Eye (tissue), 1 donor: ENCODE data around the gene KRTAP10-7.
"Not testable (repeated sequence)": the region's sequence is repeated elsewhere in the genome, so short reads cannot be mapped to it uniquely, and the experiment has no call there.

Experiments used
- DNase-seq: peaks from one replicate; pipeline ENCODE4 v3.0.0-alpha.2; 2015

KRTAP10-7 gene

GRCh38 chr21:44571844-44572782 is 28.3 kb upstream of the KRTAP10-7 start:
- DNase-seq: no peak

DNA sequence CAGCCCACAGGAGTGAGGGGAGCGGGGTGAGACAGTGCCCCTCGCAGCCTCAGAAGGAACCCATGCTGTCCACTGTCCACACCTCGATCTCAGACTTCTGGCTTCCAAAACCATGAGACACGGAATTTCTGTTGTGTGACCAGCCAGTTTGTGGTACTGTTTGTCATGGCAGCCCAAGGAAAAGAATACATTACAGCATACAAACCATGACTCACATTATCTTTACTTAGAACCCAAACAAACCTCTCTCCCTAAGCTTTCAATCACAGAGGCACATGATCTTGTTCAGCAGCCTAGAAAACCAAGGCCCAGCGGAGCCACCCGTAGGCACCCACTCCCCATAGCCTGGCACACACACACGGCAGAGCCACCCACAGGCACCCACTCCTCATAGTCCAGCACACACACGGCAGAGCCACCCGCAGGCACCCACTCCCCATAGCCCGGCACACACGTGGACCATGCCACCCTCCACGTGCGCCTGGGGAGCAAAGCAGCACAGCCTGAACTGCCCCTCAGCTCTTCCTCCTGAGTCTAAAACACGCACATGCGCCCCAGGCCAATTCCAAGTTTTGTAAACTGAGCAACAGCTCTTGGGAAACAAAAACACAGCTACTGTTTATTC is 27.3 kb upstream of the KRTAP10-7 start:
- DNase-seq: no peak

DNA sequence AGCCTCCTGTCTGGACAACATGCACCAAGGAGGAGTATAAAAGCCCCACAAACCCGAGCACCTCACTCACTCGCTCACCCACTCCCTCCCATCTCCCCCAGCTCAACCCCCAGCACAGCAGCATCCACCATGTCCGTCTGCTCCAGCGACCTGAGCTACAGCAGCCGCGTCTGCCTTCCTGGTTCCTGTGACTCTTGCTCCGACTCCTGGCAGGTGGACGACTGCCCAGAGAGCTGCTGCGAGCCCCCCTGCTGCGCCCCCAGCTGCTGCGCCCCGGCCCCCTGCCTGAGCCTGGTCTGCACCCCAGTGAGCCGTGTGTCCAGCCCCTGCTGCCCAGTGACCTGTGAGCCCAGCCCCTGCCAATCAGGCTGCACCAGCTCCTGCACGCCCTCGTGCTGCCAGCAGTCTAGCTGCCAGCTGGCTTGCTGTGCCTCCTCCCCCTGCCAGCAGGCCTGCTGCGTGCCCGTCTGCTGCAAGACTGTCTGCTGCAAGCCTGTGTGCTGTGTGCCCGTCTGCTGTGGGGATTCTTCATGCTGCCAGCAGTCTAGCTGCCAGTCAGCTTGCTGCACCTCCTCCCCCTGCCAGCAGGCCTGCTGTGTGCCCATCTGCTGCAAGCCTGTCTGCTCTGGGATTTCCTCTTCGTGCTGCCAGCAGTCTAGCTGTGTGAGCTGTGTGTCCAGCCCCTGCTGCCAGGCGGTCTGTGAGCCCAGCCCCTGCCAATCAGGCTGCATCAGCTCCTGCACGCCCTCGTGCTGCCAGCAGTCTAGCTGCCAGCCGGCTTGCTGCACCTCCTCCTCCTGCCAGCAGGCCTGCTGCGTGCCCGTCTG is 26.6 kb upstream of the KRTAP10-7 start, which contains the start of gene KRTAP10-4:
TSS of gene KRTAP10-4 (plus strand) at position 100 of the 827 bp plus-strand sequence. CDS start at position 130, 30 bp downstream.
- not testable (repeated sequence) for DNase-seq

GRCh38 chr21:44574457-44575306 is 25.7 kb upstream of the KRTAP10-7 start:
- no peak for DNase-seq

GRCh38 chr21:44575307-44576024 is 24.9 kb upstream of the KRTAP10-7 start:
- no peak for DNase-seq

- DNase-seq: no peak
These were observed 24.4 kb upstream of the KRTAP10-7 start for GRCh38 chr21:44576025-44576420.

DNA sequence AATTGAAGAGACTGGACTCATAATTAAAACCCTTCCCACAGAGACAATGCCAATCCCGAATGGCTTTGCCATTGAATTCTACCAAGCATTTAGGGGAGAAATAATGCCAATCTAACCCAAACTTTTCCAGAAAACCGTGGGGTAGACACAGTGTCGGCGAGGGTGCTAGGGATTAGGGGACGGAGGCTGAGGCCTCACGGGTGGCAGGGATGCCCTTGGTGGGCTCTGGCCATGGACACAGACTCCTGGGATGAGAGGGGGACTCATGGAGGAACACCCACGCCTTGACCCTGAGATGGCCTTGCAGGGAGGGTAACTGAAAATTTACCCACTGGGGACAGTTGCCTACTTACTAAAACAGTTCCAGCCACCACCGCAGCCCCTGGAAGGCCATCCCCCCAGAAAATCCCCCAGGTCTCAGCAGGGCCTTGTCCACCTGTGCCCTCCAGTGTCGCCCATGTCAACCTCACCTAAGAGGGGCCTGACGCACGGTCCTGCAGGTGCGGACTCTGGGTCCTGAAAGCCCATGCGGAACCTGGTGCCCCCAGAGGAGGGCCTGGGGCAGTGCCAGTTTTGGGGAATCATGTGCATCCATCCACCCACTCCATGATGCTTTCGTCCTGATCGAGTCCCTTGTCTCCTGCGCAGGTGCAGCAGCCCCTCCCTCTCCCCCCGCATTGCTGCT is 21.9 kb upstream of the KRTAP10-7 start:
- DNase-seq: no peak

DNA sequence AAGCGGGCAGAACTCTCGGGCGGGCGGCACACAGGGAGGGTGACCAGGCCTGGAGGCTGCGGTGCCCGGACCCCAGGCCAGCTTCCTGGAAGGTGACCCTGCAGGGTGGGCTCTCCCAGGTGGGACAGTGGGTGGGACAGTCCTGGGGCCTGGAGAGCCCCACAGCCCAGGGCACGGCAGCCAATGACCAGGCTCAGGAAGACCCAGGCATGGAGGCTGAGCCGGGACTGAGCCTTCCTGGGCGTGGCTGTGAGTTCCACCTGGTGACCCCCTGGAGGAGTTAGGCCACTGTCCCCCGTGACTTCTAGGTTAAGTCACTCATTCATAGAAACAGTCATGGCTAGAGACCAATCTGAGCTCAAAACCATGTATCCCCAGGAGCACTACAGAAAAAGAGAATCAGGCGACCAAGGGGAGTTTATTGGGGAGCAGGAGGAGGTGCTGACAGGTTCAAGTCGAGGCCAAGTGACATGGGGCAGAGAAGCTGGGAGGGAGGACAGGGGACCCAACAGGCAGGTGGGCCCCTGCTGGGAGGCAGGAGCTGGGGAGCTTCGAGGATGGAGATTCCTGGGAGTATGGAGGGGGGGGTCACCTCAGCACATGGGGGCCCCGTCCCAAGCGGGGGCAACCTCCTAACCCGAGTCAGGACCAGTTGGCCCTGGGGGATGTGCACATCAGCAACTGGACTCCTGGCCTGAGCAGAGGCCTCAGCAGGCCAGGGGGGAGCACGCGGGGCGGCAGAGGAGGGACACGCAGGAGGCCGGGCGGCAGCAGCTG is 21.2 kb upstream of the KRTAP10-7 start:
- DNase-seq: no peak

- no peak for DNase-seq
These were observed 20.6 kb upstream of the KRTAP10-7 start for GRCh38 chr21:44579833-44580144.

GRCh38 chr21:44580231-44580821 is 20.1 kb upstream of the KRTAP10-7 start, which contains the start of gene KRTAP10-5:
Gene KRTAP10-5, minus strand, starts transcription at chr21:44580604. Its CDS starts 26 bp downstream, at chr21:44580578.
- not testable (repeated sequence) for DNase-seq

DNA sequence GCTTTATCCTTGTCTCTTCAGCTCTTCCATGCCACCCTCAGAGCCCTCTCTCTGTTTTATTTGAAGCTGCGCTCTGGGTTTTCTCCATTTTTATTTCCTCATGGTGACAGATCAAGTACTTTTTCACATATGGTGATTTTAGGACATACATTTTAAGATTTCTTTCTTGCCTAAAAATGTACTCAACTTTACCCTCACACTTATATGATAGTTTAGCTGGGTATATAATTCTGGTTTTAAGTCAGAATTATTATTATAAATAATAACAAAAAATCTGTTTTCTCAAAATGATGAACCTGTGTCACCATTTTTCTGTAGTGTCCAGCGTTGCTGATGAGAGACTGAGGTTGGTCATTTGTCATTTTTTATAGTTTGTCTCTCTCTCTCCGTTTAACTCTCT is 19.2 kb upstream of the KRTAP10-7 start:
- DNase-seq: no peak

GRCh38 chr21:44582055-44582454 is 18.3 kb upstream of the KRTAP10-7 start:
- DNase-seq: no peak

- DNase-seq: peak; percentile 62
These were observed 17.2 kb upstream of the KRTAP10-7 start for GRCh38 chr21:44583089-44583799.

GRCh38 chr21:44583800-44584147 is 16.6 kb upstream of the KRTAP10-7 start:
- no peak for DNase-seq

DNA sequence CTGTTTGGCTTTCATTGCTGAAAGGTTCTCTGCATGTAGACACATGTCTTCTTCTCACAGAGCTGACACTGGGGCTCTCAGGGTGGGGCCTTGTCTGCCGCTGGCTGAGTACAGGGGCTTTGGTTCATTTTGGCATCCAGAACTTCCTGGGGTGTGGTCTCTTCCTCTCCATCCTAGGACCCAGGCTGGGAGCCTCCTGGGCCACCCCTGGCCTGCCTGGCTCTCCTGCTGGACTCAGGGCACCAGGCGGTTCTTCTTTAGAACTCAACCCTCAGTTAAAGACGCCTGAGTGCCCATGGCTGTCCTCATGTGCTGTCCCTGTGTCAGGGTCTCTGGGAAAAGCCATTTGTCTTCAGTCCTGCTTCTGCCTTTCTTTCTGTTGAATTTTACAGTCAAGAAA is 14.5 kb upstream of the KRTAP10-7 start:
- no peak for DNase-seq

DNA sequence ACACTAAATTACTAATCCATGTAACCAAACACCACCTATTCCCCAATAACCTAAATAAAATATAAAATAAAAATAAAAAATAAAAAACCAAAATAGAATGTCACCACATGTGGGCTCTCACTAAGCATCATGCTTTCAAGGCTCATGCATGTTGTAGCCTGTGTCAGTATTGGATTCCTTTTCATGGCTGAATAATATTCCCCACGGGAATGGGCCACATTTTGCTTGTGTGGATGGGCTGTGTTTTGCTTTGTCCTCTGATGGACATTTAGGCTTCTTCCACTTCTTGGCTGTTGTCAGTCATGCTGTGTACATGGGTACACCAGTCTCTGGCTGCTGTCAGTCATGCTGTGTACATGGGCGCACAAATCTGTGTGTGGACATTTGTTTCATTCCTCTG is 11.3 kb upstream of the KRTAP10-7 start:
- no peak for DNase-seq

GRCh38 chr21:44589586-44590305 is 10.7 kb upstream of the KRTAP10-7 start:
- no peak for DNase-seq

- DNase-seq: no peak
These were observed 10.1 kb upstream of the KRTAP10-7 start for GRCh38 chr21:44590311-44590721.
